ENCODE results near the gene FXYD5.

Gene FXYD5

GRCh38 chr19:35161434-35161743, 6.9 kb downstream of the FXYD5 start:
- Histone ChIP-seq H3K27ac (no peak overlapping the region), H3K27me3 (replicated peaks) (no peaks in the 10 kb centered on the region), H3K4me3 (ENCODE audit: low read depth, low read length) (no peak overlapping the region), H3K36me3 (replicated peaks) (peaks cover 63% of the 10 kb centered on the region)
- TF ChIP-seq CTCF (IDR thresholded peaks at IDR 0.05; ENCODE audit: low read depth, low read length, missing control alignments): no peak
- DNase-seq: no peak
- in situ Hi-C loops (cut with HindIII; ENCODE audit: low pct_ligation_motif_present, low sequenced_read_pairs): no loop called here

- Histone ChIP-seq H3K27ac (no peak overlapping the region), H3K4me3 (ENCODE audit: low read depth, low read length) (no peak overlapping the region), H3K27me3 (replicated peaks) (no peaks in the 10 kb centered on the region), H3K36me3 (replicated peaks) (peaks cover 68% of the 10 kb centered on the region)
- in situ Hi-C loops (cut with HindIII; ENCODE audit: low pct_ligation_motif_present, low sequenced_read_pairs): no loop called here
- TF ChIP-seq CTCF (IDR thresholded peaks at IDR 0.05; ENCODE audit: low read depth, low read length, missing control alignments): no peak
- no peak for DNase-seq
Measured at GRCh38 chr19:35162471-35163326, 8.2 kb downstream of the FXYD5 start.

GRCh38 chr19:35164418-35164817, 9.9 kb downstream of the FXYD5 start:
- TF ChIP-seq CTCF (IDR thresholded peaks at IDR 0.05; ENCODE audit: low read depth, low read length, missing control alignments): no peak

GRCh38 chr19:35165200-35166058, 10.9 kb downstream of the FXYD5 start:
- Histone ChIP-seq H3K27ac (no peak overlapping the region), H3K36me3 (replicated peaks) (peaks cover 60% of the 10 kb centered on the region), H3K4me3 (ENCODE audit: low read depth, low read length) (no peak overlapping the region), H3K27me3 (replicated peaks) (no peaks in the 10 kb centered on the region)
- TF ChIP-seq CTCF (IDR thresholded peaks at IDR 0.05; ENCODE audit: low read depth, low read length, missing control alignments): no peak
- in situ Hi-C loops (cut with HindIII; ENCODE audit: low pct_ligation_motif_present, low sequenced_read_pairs): no loop called here
- no peak for DNase-seq

More at GRCh38 chr19:35164418-35164817, 9.9 kb downstream of the FXYD5 start:
- DNase-seq: no peak
- no peaks in the 10 kb centered on the region for H3K27me3 ChIP-seq (replicated peaks)
- no peak overlapping the region for H3K4me3 ChIP-seq (ENCODE audit: low read depth, low read length)
- H3K36me3 ChIP-seq (replicated peaks): peaks cover 63% of the 10 kb centered on the region
- no peak overlapping the region for H3K27ac ChIP-seq
- in situ Hi-C loops (cut with HindIII; ENCODE audit: low pct_ligation_motif_present, low sequenced_read_pairs): no loop called here

GRCh38 chr19:35166100-35167063, 11.8 kb downstream of the FXYD5 start:
- H3K27ac ChIP-seq: no peak overlapping the region
- H3K36me3 ChIP-seq (replicated peaks): peaks cover 56% of the 10 kb centered on the region
- H3K27me3 ChIP-seq (replicated peaks): no peaks in the 10 kb centered on the region
- no peak overlapping the region for H3K4me3 ChIP-seq (ENCODE audit: low read depth, low read length)
- TF ChIP-seq CTCF (IDR thresholded peaks at IDR 0.05; ENCODE audit: low read depth, low read length, missing control alignments): no peak
- in situ Hi-C loops (cut with HindIII; ENCODE audit: low pct_ligation_motif_present, low sequenced_read_pairs): no loop called here
- DNase-seq: no peak

Data from brain microvascular endothelial cell (primary cell).